HG02840 (cell line): Measurements from ENCODE around the gene NTF4.
"Not testable (repeated sequence)": the region's sequence is repeated elsewhere in the genome, so short reads cannot be mapped to it uniquely, and the experiment has no call there.

Experiments used
- ATAC-seq: cut with Tn5 transposase; IDR thresholded peaks from one replicate; pipeline ENCODE4 v1.9.1; 2021; ENCODE audit warnings: mild to moderate bottlenecking, moderate library complexity, moderate number of reproducible peaks; ENCODE audit not compliant: unreplicated experiment, low FRiP score

The NTF4 gene

GRCh38 chr19:49024233-49024632 is 40.4 kb downstream of the NTF4 start, which contains the start of gene CGB3:
Gene CGB3 (minus strand): TSS chr19:49024333. CDS start chr19:49023971, 362 bp downstream.
- ATAC-seq = not testable (repeated sequence)

- no peak for ATAC-seq
Observed at GRCh38 chr19:49022116-49022515, 42.5 kb downstream of the NTF4 start.

GRCh38 chr19:49020931-49021895 is 43.4 kb downstream of the NTF4 start:
- no peak for ATAC-seq

GRCh38 chr19:49020342-49020741 is 44.3 kb downstream of the NTF4 start:
- ATAC-seq = no peak

- ATAC-seq = no peak
Observed at GRCh38 chr19:49019242-49019932, 45.2 kb downstream of the NTF4 start.

GRCh38 chr19:49018388-49019241 is 46.0 kb downstream of the NTF4 start:
- not testable (repeated sequence) for ATAC-seq

- peak; percentile 51 for ATAC-seq
Observed at GRCh38 chr19:49017666-49018351, 46.8 kb downstream of the NTF4 start.

GRCh38 chr19:49017041-49017665 is 47.5 kb downstream of the NTF4 start, which contains the start of gene LHB:
Gene LHB (minus strand): TSS chr19:49017091. CDS start chr19:49017081, 10 bp downstream.
- no peak for ATAC-seq

GRCh38 chr19:49016067-49016839 is 48.4 kb downstream of the NTF4 start:
- no peak for ATAC-seq

GRCh38 chr19:49014870-49015255 is 49.8 kb downstream of the NTF4 start:
- no peak for ATAC-seq

GRCh38 chr19:49014123-49014869 is 50.3 kb downstream of the NTF4 start:
- ATAC-seq = no peak

GRCh38 chr19:49011194-49011593 is 53.4 kb downstream of the NTF4 start:
- ATAC-seq = no peak
